Left ventricle myocardium inferior (tissue), 1 donor: Measurements from ENCODE around the gene BRWD1. TPM values are rescaled to one million over a fixed set of nuclear protein-coding genes. Genes with fewer than 3 reads are reported as not detected.
"Not testable (repeated sequence)": the region's sequence is repeated elsewhere in the genome, so short reads cannot be mapped to it uniquely, and the experiment has no call there.

Experiments used
- DNase-seq: peaks from one replicate; pipeline ENCODE4 v3.0.0-alpha.2; 2020
- H3K27ac ChIP-seq: fragments of 200-600 bp; replicated peaks from 2 replicates; pipeline ENCODE4 v1.8.0; 2021
- H3K27me3 ChIP-seq: fragments of 200-600 bp; 2 replicates; pipeline ENCODE4 v1.8.0; 2021; ENCODE audit warnings: low read depth
- H3K36me3 ChIP-seq: fragments of 200-600 bp; 2 replicates; pipeline ENCODE4 v1.8.0; 2021
- H3K4me1 ChIP-seq: fragments of 200-600 bp; 2 replicates; pipeline ENCODE4 v1.8.0; 2021
- H3K4me3 ChIP-seq: fragments of 200-600 bp; 2 replicates; pipeline ENCODE4 v1.8.0; 2021; ENCODE audit warnings: mild to moderate bottlenecking, moderate library complexity
- H3K9me3 ChIP-seq: fragments of 200-600 bp; replicated peaks from 2 replicates; pipeline ENCODE4 v1.8.0; 2021
- intact Hi-C: fragments of 100-400 bp; cut with micrococcal nuclease; formaldehyde crosslinking; loops from one replicate; pipeline ENCODE4 v1.11.0; 2022
- total RNA-seq: library from RNA; stranded (reverse); fragmentation: NEBNext Ultra II Directional; extraction: Animal tissue kit (Norgen Biotek cat#: 25700); gene quantifications from one replicate; pipeline ENCODE4 v1.2.1, GENCODE V29; 2021
- TF ChIP-seq, protein P1 (sequence below): fragments of 200-600 bp; IDR thresholded peaks from 2 replicates; pipeline ENCODE4 v1.8.0; 2021; ENCODE audit warnings: antibody characterized with exemption, mild to moderate bottlenecking, borderline replicate concordance
- donor health status: DM: no; HTN: yes; CAD: no; lungs with severe emphysema.

BRWD1 gene
- total RNA-seq, 1 donor from 2014 or later: 34.9 TPM

GRCh38 chr21:39169906-39170305 lies 143.5 kb downstream of the BRWD1 start:
- DNase-seq: no peak
- TF ChIP-seq, protein P1, sequence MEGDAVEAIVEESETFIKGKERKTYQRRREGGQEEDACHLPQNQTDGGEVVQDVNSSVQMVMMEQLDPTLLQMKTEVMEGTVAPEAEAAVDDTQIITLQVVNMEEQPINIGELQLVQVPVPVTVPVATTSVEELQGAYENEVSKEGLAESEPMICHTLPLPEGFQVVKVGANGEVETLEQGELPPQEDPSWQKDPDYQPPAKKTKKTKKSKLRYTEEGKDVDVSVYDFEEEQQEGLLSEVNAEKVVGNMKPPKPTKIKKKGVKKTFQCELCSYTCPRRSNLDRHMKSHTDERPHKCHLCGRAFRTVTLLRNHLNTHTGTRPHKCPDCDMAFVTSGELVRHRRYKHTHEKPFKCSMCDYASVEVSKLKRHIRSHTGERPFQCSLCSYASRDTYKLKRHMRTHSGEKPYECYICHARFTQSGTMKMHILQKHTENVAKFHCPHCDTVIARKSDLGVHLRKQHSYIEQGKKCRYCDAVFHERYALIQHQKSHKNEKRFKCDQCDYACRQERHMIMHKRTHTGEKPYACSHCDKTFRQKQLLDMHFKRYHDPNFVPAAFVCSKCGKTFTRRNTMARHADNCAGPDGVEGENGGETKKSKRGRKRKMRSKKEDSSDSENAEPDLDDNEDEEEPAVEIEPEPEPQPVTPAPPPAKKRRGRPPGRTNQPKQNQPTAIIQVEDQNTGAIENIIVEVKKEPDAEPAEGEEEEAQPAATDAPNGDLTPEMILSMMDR: no peak
- Histone ChIP-seq H3K27ac (no peak overlapping the region), H3K4me3 (no peak overlapping the region), H3K9me3 (peaks cover 2% of the 10 kb centered on the region), H3K27me3 (no peaks in the 10 kb centered on the region), H3K36me3 (peaks cover 25% of the 10 kb centered on the region), H3K4me1 (no peaks in the 10 kb centered on the region)
- intact Hi-C loops: no loop called here

GRCh38 chr21:39168800-39169199 lies 144.6 kb downstream of the BRWD1 start:
- TF ChIP-seq, protein P1: no peak

DNA sequence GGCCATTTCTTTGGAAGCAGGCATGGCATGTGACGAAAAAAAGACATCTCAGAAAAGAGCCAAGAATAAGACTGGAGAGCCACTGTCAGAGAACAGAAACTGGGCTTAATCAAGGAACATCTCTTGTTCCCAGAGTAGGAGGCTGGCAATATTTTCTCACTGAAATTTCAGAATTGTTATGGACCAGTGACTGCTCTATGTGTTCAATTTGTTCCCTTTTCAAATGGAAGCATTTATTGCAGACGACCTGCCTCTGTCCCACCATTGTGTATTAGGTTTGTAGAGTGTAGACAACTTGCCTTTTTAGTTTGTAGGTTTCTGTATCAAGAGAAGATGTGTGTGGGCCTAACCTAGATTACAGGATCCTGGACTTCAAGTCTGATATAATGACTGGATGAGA lies 148.9 kb downstream of the BRWD1 start:
- no peaks in the 10 kb centered on the region for H3K27me3 ChIP-seq
- no peak for DNase-seq

More at GRCh38 chr21:39168800-39169199, 144.6 kb downstream of the BRWD1 start:
- Histone ChIP-seq H3K36me3 (peaks cover 18% of the 10 kb centered on the region), H3K27me3 (no peaks in the 10 kb centered on the region), H3K4me3 (no peak overlapping the region), H3K4me1 (no peaks in the 10 kb centered on the region), H3K9me3 (peaks cover 13% of the 10 kb centered on the region), H3K27ac (no peak overlapping the region)
- intact Hi-C loops: no loop called here
- DNase-seq: no peak

GRCh38 chr21:39161064-39161463 lies 152.4 kb downstream of the BRWD1 start:
- Histone ChIP-seq H3K4me1 (no peaks in the 10 kb centered on the region), H3K27ac (no peak overlapping the region), H3K36me3 (no peaks in the 10 kb centered on the region), H3K4me3 (no peak overlapping the region), H3K27me3 (no peaks in the 10 kb centered on the region), H3K9me3 (peaks cover 16% of the 10 kb centered on the region)
- intact Hi-C loops: no loop called here
- TF ChIP-seq, protein P1: no peak
- no peak for DNase-seq

More for the DNA sequence above, 148.9 kb downstream of the BRWD1 start:
- TF ChIP-seq, protein P1: no peak
- no peaks in the 10 kb centered on the region for H3K4me1 ChIP-seq
- H3K9me3 ChIP-seq: peaks cover 16% of the 10 kb centered on the region
- intact Hi-C loops: no loop called here
- H3K36me3 ChIP-seq: peaks cover 3% of the 10 kb centered on the region
- no peak overlapping the region for H3K4me3 ChIP-seq
- no peak overlapping the region for H3K27ac ChIP-seq

- Histone ChIP-seq H3K9me3 (peaks cover 10% of the 10 kb centered on the region), H3K4me3 (no peak overlapping the region), H3K4me1 (no peaks in the 10 kb centered on the region), H3K27me3 (no peaks in the 10 kb centered on the region), H3K36me3 (no peaks in the 10 kb centered on the region), H3K27ac (no peak overlapping the region)
- intact Hi-C loops: no loop called here
- DNase-seq: no peak
- TF ChIP-seq, protein P1: no peak
Observed at GRCh38 chr21:39159342-39160063, 153.9 kb downstream of the BRWD1 start.

- H3K36me3 ChIP-seq, H3K27me3 ChIP-seq, H3K9me3 ChIP-seq, H3K4me1 ChIP-seq, DNase-seq, H3K4me3 ChIP-seq, H3K27ac ChIP-seq, intact Hi-C loops: not testable (repeated sequence)
Observed at GRCh38 chr21:39157241-39157640, 156.2 kb downstream of the BRWD1 start.
